NOMO-1 treated with dmso at 0.1 percent for 144 hours (cell line): ENCODE measurements around the gene HABP4.

Experiments
- DNase-seq: peaks from one replicate; lab custom pipeline; 2025; ENCODE audit not compliant: unreplicated experiment; lab: John Stamatoyannopoulos, UW

Gene HABP4

DNA sequence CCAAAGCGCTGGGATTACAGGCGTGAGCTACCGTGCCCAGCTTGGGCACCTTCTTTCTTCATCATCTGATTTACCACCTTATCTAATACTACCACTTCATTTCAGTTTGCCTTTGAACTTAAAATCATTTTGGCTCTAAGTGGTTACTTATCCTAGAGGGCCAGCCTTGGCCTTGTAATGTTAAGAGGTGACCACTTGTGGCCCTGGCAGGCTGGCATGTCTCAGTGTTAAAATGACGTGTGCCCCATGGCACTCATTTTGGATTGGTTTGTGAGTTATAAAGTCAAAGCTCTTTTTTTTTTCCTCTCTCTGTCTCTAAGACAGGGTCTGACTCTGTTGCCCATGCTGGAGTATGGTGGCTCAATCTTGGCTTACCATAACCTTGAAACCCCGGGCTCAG lies 17.8 kb downstream of the HABP4 start:
- DNase-seq, result no peak

DNA sequence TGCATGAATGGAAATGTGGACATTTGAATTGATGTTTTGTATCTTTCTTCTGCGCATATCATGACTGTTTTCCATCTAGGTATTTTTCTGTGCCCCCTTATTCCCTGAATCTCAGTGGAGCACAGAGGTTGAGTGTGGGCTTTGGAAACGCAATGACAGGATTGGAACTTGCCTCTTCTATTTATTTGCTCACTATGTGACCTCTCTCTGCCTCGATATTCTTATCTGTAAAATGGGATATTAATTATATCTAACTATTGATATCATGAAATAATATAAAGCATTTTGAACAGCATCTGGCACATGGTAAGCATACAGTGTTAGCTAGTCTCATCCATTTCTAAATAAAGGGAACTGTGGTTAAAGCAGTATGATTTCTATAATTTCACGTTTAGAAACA lies 26.0 kb downstream of the HABP4 start:
- no peak for DNase-seq

- DNase-seq, result no peak
Measured at GRCh38 chr9:96476591-96476990, 26.6 kb downstream of the HABP4 start.

- no peak for DNase-seq
Measured at GRCh38 chr9:96478829-96479371, 28.9 kb downstream of the HABP4 start.

GRCh38 chr9:96480736-96481135 lies 30.8 kb downstream of the HABP4 start:
- no peak for DNase-seq

DNA sequence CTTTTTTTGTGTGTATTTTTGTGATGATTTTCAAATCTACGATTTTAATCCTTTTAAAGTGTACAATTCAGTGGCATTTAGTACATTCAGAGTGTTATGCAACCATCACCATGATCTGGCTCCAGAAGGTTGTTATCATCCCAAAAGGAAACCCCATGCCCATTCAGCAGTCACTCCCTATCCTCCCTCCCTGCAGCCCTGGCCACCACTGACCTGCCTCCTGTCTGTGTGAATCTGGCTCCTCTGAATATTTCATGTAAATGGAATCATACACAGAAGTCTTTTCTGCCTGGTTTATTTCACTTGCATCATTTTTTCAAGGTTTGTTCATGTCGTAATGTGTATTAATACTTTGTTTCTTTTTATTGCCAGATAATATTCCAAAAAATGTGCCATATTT lies 32.5 kb downstream of the HABP4 start:
- no peak for DNase-seq

GRCh38 chr9:96483197-96483596 lies 33.2 kb downstream of the HABP4 start:
- no peak for DNase-seq

DNA sequence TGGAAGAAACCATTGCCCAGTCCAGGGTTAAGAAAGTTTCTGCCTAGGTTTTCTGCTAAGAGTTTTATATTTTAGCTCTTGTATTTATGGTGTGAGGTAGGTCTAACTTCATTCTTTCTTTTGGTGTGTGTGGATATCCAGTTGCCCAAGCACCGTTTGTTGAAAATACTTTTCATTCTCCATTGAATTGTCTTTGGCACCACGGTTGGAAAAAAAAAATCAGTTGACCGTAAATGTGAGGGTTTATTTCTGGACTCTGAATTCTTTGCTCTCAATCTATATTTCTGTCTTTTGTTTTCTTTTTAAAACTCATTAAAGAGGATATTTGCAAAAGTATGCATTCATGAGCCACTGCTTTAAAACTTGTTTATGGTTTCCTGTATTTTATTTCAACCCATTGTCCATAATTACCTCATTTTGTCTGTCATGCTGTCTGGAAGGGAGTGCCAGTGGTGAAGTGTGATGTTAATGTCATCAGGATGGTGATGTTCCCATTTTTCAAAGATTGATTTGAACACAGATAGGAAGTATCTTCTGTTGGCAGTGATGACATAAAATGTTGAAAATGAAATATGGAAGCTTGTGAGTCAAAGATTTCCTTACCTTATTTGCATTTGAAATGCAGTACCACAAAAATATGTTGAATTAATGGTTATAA lies 33.9 kb downstream of the HABP4 start:
- DNase-seq, result no peak

DNA sequence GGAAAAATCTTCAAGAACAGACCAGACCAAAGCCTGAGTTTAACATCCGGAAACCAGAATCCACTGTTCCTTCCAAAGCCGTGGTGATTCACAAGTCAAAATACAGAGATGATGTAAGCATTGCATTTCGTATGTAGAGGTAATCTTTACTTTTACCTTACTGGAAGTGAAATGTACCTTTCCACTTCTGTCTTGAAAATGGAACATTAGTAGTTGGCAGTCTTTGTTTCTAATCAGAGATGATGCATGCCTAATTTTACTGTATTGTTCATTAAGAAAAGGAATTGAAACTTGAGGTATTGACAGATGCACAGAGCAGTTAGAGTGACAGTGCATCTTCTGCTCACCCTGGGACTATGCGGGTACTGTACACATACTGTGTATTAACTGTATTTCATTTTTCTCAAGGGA lies 34.6 kb downstream of the HABP4 start:
- DNase-seq, result peak; percentile 5

GRCh38 chr9:96485280-96485679 lies 35.3 kb downstream of the HABP4 start:
- DNase-seq, result no peak

GRCh38 chr9:96486386-96487028 lies 36.5 kb downstream of the HABP4 start:
- DNase-seq, result no peak

DNA sequence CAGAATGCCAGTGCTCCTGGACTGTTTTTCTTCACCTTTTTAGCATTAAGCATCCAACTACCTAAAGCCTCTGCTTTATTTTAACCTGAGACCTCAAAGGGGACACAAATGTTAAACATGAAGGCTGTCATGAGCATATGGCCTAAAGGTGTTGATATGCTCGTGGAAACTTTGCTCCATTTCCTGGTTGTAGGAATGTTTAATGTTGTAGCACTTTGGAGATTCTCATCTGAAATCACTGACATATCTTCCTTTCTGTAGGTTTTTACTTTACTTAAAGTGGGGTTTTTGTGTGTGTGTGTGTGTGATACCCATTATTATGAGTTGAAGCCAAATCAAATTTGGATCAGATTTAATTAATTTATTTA lies 37.0 kb downstream of the HABP4 start:
- DNase-seq, result no peak

- DNase-seq, result no peak
Measured at GRCh38 chr9:96487949-96488348, 38.0 kb downstream of the HABP4 start.

- no peak for DNase-seq
Measured at GRCh38 chr9:96489482-96489979, 39.6 kb downstream of the HABP4 start.

DNA sequence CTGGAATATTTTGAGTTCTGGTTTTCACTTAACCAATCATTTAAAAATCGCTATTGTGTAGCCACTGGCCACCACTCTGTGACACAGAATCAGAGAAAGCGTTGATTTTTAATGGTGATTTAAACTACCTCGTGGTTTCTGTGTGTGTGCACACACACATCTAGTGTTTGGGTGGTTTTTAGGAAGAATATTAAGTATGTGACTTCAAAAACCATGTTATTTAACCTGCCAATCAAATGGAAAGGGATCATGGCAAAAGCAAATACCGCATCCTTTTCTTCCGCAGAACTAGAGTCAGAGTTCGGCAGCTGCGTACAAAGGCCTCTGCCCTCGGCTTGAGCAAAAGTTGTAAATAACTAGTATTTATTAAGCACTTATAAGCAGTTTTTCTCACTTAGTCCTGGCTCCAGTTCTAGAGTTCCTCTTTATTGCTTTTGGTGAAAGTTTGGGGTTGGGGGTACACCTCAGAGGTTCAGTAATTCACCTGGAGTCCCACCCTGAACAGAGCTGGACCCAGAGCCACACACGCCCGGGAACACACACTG lies 40.6 kb downstream of the HABP4 start:
- no peak for DNase-seq

GRCh38 chr9:96491079-96491879 lies 41.3 kb downstream of the HABP4 start:
- DNase-seq, result no peak

- no peak for DNase-seq
Measured at GRCh38 chr9:96491880-96492525, 42.0 kb downstream of the HABP4 start.

DNA sequence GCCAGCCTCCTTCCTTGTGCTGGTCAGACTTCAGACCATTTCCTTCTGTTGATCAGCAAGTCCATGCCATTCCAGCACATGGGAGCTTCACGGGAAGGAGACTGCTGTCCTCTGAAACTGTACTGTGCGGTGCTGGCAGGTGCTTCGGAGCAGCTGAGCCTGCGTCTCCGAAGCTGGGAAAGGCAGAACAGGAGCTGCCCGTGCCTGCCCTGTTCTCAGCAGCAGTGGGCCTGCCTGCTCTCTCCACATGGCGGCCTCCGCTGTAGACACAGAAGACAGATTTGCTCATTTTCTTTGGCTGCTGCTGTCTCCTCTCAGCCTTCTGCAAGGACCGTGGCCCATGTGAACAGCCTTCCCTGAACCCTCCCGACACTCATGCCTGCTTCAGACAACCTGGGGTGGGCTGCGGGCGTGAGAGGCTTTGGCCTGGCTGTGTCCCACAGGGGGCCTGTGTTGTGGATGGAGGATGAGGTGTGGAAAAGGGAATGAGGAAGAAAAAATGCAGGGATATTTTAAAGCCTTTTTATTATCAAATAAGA lies 43.1 kb downstream of the HABP4 start:
- DNase-seq, result no peak

DNA sequence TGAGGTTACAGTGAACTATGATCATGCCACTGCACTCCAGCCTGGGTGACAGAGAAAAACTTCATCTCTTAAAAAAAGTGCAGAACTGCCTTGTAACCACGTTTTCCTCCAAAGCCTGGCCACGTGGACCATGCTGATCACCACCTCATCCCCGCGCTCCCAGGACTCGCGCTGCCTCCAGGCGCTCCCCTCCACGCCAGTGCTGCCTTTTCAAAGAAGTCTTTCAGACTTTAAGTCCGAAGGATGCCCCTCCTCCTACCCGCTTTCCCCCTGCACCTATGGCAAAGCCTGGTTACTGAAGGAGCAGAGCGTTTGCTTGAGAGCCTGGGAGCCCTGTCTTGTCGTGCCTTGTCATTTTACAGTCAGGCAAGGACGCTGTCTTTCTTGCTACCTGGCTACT lies 43.8 kb downstream of the HABP4 start:
- no peak for DNase-seq

DNA sequence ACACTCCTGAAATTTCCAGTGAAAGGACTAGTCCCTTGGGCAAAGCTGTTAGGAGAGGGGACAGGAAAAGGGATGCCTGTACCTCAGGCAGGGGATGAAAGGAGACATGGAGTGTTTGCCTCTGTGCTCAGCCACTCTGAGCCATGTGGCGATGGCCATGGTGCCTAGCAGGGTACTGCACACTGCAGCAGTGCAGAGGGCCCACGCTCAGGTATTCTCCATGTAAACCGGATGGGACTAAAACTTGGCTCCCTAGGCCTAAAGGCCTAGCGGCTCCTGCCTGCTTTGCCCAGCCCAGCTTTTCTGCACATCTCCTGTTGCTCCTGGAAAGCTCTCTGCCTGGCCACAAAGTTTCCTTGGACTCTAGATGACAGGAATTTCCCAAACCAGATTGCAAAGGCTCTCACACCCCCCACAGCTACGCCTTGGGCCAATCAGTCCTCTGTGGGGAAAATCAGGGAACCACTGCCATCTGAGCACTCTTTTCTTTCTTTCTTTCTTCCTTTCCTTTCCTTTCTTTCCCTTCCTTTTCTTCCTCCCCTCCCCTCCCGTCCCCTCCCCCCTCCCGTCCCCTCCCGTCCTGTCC lies 44.3 kb downstream of the HABP4 start:
- no peak for DNase-seq
